T-helper 17 cell (primary cell): ENCODE data around the gene DSTN. TPM values are rescaled to one million over a fixed set of nuclear protein-coding genes. Genes with fewer than 3 reads are reported as not detected.

Experiments used
- ATAC-seq: fragments of 150-1000 bp; cut with Tn5 transposase; 2 replicates; pipeline ENCODE4 v1.10.0; 2021; ENCODE audit warnings: mild to moderate bottlenecking, moderate library complexity
- DNase-seq, 3 donors: peaks; one replicate each; pipeline versions ENCODE4 v3.0.0 to v3.0.0-alpha.2; 2020 to 2021
- H3K9me3 ChIP-seq: one replicate; pipeline ENCODE4 v1.7.0; 2013; ENCODE audit warnings: low read length, mild to moderate bottlenecking; ENCODE audit not compliant: control insufficient read depth, poor library complexity, severe bottlenecking
- H3K27ac Mint-ChIP-seq: one replicate; pipeline ENCODE4 v1.8.0; 2022; ENCODE audit warnings: mild to moderate bottlenecking, moderate library complexity, mixed read lengths
- H3K27me3 Mint-ChIP-seq: one replicate; pipeline ENCODE4 v1.8.0; 2022; ENCODE audit warnings: mixed read lengths
- H3K36me3 Mint-ChIP-seq: one replicate; pipeline ENCODE4 v1.8.0; 2022; ENCODE audit warnings: low read depth, mixed read lengths
- H3K4me1 Mint-ChIP-seq: one replicate; pipeline ENCODE4 v1.8.0; 2022; ENCODE audit warnings: mild to moderate bottlenecking, mixed read lengths
- H3K4me3 Mint-ChIP-seq: one replicate; pipeline ENCODE4 v1.8.0; 2022; ENCODE audit warnings: mild to moderate bottlenecking, moderate library complexity, mixed read lengths
- total RNA-seq, 4 donors: library from RNA in 2 of 4; stranded (reverse) in 2 of 4; gene quantifications; one replicate each; pipeline ENCODE4 v1.2.3 and lab custom pipeline; 2022 to 2026

DSTN gene
- total RNA-seq, 2 donors from 2014 or later: 41.4 to 46.5 TPM

DNA sequence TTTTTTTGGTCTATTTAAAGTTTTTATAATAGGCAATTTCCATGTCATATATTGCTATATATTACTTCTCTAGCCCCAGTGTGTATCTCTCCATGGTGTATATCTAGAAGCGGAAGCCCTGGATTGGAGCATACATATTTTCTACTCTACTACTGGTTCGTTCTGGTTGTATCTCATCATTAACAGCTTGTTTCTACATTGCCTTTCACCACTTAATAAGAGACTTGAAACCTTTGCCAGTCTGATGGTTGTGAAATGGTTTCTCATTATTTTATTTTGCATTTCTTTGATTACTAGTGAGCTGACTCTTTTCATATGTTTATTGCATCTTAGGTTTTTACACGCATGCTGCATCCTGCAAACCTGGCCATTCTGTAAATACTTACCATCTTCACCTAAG, 3.6 kb downstream of the DSTN start:
- Mint-ChIP-seq H3K4me3 (no peak overlapping the region), H3K27me3 (no peaks in the 10 kb centered on the region), H3K27ac (no peak overlapping the region), H3K4me1 (peaks cover 21% of the 10 kb centered on the region), H3K36me3 (peaks cover 2% of the 10 kb centered on the region)
- DNase-seq (no peak), ATAC-seq (no peak)
- H3K9me3 ChIP-seq: no peaks in the 10 kb centered on the region

DNA sequence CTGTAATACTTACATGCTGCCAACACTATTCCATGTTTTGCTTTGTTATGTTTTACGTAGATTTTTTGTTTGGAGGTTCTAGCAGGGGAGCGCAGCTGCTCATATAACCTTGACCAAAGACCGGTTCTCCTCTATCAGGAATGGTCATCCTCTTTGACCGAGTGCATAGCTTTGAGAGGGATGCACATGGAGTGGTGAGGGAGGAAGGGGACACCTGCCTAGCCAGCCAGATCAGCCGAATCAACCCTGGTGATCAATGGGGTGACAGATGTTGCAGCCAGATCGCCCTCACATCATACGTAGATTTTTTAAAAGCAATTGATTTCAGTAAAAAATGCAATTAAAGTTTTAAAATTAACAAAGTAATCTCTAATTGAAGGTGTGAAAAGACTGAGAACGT, 6.3 kb downstream of the DSTN start:
- Mint-ChIP-seq H3K27ac (no peak overlapping the region), H3K4me1 (peaks cover 24% of the 10 kb centered on the region), H3K27me3 (no peaks in the 10 kb centered on the region), H3K4me3 (no peak overlapping the region), H3K36me3 (peaks cover 2% of the 10 kb centered on the region)
- H3K9me3 ChIP-seq: no peaks in the 10 kb centered on the region
- ATAC-seq: no peak
- no peak for DNase-seq

DNA sequence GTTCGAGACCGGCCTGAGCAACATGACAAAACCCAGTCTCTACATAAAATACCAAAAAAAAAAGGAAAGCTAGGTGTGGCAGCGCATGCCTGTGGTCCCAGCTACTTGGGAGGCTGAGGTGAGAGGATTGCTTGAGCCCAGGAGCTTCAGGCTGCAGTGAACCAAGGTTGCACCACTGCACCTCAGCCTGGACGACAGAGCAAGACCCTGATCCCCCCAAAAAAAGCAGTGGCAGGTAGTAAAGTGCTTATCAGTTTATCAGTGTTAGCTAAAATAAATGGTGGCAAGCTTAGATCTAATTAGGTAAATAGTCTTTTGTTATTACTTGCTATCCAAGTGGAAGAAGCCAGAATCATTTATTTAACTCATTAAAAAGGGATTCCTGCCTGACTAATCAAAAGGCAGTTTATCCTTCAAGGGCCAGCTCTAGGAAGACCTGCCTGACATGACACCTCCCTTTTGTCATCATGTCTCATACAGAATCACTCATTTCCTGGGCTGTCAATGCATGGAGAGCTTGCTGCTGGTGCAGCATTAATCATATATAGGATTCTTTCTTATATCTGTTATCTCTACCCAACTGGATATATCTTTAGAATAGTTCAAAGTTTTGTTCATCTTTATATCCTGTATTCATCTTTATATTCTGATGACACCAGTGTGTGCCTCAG, 9.6 kb downstream of the DSTN start:
- H3K36me3 Mint-ChIP-seq: peaks cover 4% of the 10 kb centered on the region
- H3K4me3 Mint-ChIP-seq: peak overlapping the region; percentile 55
- no peaks in the 10 kb centered on the region for H3K27me3 Mint-ChIP-seq

DNA sequence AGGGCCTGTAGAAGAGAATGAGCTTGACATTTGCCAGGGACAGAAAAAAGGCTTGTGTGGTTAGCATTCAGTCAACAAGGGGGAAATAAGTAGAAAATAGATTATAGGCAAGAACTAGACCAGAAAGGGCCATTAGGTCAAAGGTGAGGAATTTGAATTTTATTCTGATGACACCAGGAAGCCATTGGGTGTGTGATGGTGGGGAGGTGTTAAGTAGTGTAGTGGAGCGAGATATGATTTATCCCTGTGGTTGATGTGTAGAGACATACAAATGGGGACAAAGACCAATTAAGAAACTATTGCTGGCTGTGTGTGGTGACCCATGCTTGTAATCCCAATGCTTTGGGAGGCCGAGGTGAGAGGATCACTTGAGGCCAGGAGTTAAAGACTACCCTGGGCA, 11.0 kb downstream of the DSTN start:
- Mint-ChIP-seq H3K36me3 (peaks cover 4% of the 10 kb centered on the region), H3K27me3 (no peaks in the 10 kb centered on the region), H3K4me1 (peaks cover 23% of the 10 kb centered on the region), H3K4me3 (no peak overlapping the region), H3K27ac (no peak overlapping the region)
- ATAC-seq (no peak), DNase-seq (no peak)
- H3K9me3 ChIP-seq: no peaks in the 10 kb centered on the region

More for the DNA sequence above, 9.6 kb downstream of the DSTN start:
- Mint-ChIP-seq H3K4me1 (peaks cover 16% of the 10 kb centered on the region), H3K27ac (peak overlapping the region; percentile 21)
- no peak for DNase-seq
- no peak for ATAC-seq
- no peaks in the 10 kb centered on the region for H3K9me3 ChIP-seq

DNA sequence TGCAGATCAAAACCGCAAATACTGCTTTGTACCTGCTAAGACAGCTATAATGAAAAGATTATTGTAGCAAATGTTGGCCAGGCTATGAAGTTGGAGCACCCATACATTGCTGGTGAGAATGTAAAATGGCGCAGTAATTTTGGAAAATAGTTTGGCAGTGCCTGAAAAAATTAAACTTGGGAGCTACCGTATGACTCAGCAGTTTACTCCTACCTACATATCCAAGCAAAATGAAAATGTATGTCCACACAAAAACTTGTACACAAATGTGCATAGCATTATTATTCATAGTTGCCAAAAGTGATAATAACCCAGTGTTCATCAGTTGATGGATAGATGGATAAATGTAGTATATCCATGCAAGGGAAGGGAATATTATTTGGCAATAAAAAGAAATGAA, 13.3 kb downstream of the DSTN start:
- peaks cover 4% of the 10 kb centered on the region for H3K36me3 Mint-ChIP-seq
- H3K4me1 Mint-ChIP-seq: peaks cover 29% of the 10 kb centered on the region
- ATAC-seq (no peak), DNase-seq (no peak)
- H3K27me3 Mint-ChIP-seq: no peaks in the 10 kb centered on the region
- H3K9me3 ChIP-seq: no peaks in the 10 kb centered on the region
- no peak overlapping the region for H3K4me3 Mint-ChIP-seq
- H3K27ac Mint-ChIP-seq: no peak overlapping the region

DNA sequence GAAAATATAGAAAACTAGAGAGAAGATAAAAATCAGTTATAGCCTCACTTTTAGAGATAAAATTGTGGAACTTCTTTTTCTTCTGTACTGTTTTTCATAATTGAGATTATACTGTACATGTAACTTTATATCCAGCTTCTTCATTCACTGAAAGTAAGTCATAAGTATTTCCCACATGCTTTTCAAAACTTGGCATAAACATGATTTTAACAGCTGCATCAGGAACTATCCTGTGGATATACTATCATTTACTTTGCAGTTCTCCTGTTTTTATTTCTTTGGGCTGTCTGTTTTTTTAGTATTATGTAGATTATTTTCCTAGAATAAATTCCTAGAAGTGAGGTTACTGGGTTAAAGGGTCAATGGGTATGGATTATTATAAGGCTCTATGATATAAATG, 14.8 kb downstream of the DSTN start:
- H3K36me3 Mint-ChIP-seq: peaks cover 4% of the 10 kb centered on the region
- no peak overlapping the region for H3K4me3 Mint-ChIP-seq
- H3K27me3 Mint-ChIP-seq: no peaks in the 10 kb centered on the region
- peaks cover 25% of the 10 kb centered on the region for H3K4me1 Mint-ChIP-seq
- H3K9me3 ChIP-seq: no peaks in the 10 kb centered on the region
- peak overlapping the region; percentile 60 for H3K27ac Mint-ChIP-seq
- no peak for ATAC-seq
- no peak for DNase-seq

DNA sequence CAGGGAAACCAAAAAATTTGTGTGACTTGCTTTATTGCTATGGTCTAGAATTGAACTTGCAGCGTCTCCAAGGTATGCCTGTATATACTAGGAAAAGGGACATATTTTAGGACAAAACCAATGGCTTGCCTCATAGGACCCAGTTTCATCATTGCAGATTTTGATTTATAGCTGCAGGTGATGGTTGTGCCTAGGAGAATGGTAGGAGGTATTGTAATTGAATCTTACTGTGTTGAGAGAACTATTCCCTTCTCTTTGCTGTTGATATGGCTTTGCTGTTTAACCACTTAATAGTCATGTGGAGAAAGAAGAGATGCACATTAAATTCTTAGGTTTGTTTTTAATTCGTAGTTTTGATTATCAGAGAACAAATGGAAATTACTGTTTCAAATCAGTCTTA, 16.4 kb downstream of the DSTN start:
- no peak overlapping the region for H3K27ac Mint-ChIP-seq
- H3K36me3 Mint-ChIP-seq: peaks cover 3% of the 10 kb centered on the region
- no peaks in the 10 kb centered on the region for H3K9me3 ChIP-seq
- ATAC-seq: no peak
- no peak for DNase-seq
- no peaks in the 10 kb centered on the region for H3K27me3 Mint-ChIP-seq
- H3K4me3 Mint-ChIP-seq: no peak overlapping the region
- peaks cover 21% of the 10 kb centered on the region for H3K4me1 Mint-ChIP-seq

DNA sequence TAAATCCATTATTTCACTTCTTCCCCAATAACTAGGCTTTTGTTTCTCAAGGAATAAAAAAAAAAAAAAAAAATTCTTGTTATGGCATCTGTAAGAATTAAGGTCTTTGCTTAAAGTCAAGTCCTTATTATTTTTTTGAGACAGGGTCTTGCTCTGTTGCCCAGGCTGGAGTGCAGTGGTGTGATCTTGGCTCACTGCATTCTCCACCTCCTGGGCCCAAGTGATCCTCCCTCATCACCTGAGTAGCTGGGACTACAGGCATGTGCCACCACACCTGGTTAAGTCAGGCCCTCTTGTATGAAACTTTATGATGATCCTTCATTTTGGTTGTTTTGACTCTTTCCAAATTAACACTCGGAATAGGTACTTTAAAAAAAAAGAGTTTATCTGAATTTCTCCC, 17.3 kb downstream of the DSTN start:
- Mint-ChIP-seq H3K27ac (no peak overlapping the region), H3K36me3 (no peaks in the 10 kb centered on the region), H3K27me3 (no peaks in the 10 kb centered on the region), H3K4me3 (no peak overlapping the region), H3K4me1 (peaks cover 21% of the 10 kb centered on the region)
- ATAC-seq (no peak), DNase-seq (no peak)
- H3K9me3 ChIP-seq: no peaks in the 10 kb centered on the region

DNA sequence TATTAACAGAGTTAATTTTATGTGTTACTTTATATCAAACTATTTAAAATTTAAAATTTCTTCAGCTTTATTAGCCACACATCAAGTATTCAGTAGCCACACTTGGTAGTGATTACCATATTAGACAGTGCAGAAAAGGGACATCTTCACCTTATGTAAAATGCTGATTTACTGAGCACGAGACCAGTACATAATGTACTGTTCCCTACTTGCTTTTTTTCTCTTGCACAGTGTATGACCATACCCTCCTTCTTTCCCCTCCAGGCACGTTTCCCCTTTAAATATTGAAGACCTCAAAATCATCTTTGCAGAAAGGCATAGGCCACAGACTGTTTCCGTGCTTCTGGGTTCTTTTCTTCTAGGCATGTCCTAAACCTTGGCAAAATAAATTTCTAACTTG, 17.9 kb downstream of the DSTN start:
- DNase-seq (no peak), ATAC-seq (no peak)
- H3K36me3 Mint-ChIP-seq: no peaks in the 10 kb centered on the region
- no peaks in the 10 kb centered on the region for H3K27me3 Mint-ChIP-seq
- H3K4me3 Mint-ChIP-seq: no peak overlapping the region
- H3K9me3 ChIP-seq: no peaks in the 10 kb centered on the region
- H3K4me1 Mint-ChIP-seq: peaks cover 25% of the 10 kb centered on the region
- H3K27ac Mint-ChIP-seq: no peak overlapping the region

DNA sequence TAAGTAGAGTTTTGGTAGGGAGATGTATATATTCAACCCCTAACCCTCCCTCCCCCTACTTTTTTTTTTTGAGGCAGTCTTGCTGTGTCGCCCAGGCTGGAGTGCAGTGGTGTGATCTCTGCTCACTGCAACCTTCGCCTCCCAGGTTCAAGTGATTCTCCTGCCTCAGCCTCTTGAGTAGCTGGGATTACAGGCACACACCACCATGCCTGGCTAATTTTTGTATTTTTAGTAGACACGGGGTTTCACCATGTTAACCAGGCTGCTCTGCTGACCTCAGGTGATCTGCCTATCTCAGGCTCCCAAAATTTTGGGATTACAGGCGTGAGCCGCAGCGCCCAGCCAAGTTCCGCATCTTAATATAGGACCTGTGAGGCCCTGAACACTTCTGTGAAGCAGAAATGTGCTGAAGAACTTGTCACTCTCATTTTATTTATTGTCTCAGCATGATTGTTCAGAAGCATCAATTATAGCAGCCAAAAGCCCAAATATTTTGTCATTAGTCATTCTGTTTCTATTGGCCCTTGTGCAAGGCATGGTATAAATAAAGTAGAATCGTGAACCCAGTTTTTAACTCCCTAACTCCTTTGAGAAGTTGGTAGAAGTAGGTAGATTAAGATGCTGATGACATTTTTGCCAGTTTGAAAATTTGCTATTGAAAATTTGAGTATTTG, 19.4 kb downstream of the DSTN start:
- no peaks in the 10 kb centered on the region for H3K36me3 Mint-ChIP-seq
- no peaks in the 10 kb centered on the region for H3K9me3 ChIP-seq
- no peaks in the 10 kb centered on the region for H3K27me3 Mint-ChIP-seq
- H3K4me1 Mint-ChIP-seq: peaks cover 32% of the 10 kb centered on the region
- ATAC-seq (no peak), DNase-seq (no peak)
- H3K4me3 Mint-ChIP-seq: no peak overlapping the region
- H3K27ac Mint-ChIP-seq: no peak overlapping the region

DNA sequence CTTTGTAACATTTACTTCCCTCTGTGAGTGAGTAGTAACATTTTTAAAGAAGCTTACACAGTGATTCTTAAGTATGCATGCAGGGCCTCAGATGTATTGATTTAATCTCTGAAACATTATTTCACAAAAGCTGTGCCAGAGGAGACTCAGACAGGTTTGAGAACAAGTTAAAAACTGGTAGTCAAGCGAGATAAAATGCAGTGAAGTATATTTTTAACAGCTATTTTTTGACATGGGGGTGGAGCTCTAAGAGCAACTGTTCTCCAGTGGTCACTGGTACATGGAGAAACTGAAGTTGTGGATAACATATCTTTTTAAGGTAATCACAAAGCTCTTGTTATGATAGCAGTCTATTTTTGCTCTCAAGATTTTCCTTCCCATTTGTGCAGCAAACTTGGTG, 20.4 kb downstream of the DSTN start:
- no peaks in the 10 kb centered on the region for H3K27me3 Mint-ChIP-seq
- ATAC-seq (no peak), DNase-seq (no peak)
- H3K9me3 ChIP-seq: no peaks in the 10 kb centered on the region
- H3K36me3 Mint-ChIP-seq: no peaks in the 10 kb centered on the region
- H3K4me1 Mint-ChIP-seq: peaks cover 34% of the 10 kb centered on the region
- no peak overlapping the region for H3K27ac Mint-ChIP-seq
- H3K4me3 Mint-ChIP-seq: no peak overlapping the region

DNA sequence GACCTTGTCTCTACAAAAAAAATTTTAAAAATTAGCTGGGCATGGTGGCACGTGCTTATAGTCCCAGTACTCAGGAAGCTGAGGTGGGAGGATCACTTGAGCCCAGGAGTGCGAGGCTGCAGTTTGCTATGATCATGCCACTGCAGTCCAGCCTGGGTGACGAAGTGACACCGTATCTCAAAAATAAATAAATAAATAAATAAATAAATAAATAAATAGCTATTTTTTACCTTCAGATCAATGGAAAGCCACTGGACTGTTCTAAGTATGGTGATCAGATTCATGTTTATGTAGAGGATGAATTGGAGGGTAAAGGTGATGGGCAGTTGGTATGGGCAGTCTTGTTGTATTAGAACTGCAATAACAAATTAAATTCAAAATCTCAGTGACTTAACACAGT, 24.0 kb downstream of the DSTN start:
- H3K27me3 Mint-ChIP-seq: no peaks in the 10 kb centered on the region
- no peaks in the 10 kb centered on the region for H3K9me3 ChIP-seq
- no peak overlapping the region for H3K27ac Mint-ChIP-seq
- DNase-seq (no peak), ATAC-seq (no peak)
- no peaks in the 10 kb centered on the region for H3K36me3 Mint-ChIP-seq
- peaks cover 48% of the 10 kb centered on the region for H3K4me1 Mint-ChIP-seq
- H3K4me3 Mint-ChIP-seq: no peak overlapping the region

DNA sequence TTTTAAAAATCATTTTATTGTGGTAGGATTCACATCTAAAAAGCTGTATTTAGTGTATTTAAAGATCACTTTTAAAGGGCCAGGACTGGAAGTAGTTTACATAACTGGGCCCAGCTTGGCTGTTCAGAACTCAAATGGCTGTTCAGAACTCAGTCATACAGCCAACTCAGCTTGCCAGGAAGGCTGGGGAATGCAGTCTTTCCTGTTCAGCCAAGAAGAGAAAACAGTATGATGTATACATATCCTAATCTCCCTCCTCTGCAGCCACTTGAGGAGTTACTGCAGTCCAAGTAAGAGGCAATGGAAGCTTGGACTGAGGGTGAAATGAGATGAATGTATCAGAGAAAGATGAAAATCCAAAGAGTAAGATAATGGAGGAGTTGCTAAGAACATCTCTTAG, 24.6 kb downstream of the DSTN start:
- H3K4me1 Mint-ChIP-seq: peaks cover 48% of the 10 kb centered on the region
- no peak for DNase-seq
- no peak overlapping the region for H3K4me3 Mint-ChIP-seq
- ATAC-seq: no peak
- H3K27me3 Mint-ChIP-seq: no peaks in the 10 kb centered on the region
- H3K9me3 ChIP-seq: no peaks in the 10 kb centered on the region
- no peak overlapping the region for H3K27ac Mint-ChIP-seq
- no peaks in the 10 kb centered on the region for H3K36me3 Mint-ChIP-seq

DNA sequence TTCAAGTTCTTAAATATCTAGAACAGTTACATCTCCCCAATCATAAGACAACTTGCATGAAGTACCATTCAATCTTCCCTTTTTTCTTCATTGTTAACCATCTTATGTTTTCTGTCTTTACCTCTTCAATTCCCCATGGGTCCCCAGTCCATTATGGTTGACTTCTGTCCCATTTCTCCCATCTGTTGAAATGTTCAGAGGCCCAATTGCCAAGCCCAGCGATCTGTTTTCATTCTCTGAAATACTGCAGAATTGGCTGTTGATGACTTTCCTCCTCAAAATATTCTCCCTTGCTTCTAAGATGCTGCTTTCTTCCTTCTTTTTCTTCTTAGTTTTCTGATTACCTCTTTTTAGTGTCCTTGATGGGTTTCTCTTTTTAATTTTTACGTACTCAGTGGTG, 26.0 kb downstream of the DSTN start:
- no peaks in the 10 kb centered on the region for H3K36me3 Mint-ChIP-seq
- ATAC-seq (no peak), DNase-seq (no peak)
- no peaks in the 10 kb centered on the region for H3K9me3 ChIP-seq
- no peak overlapping the region for H3K4me3 Mint-ChIP-seq
- H3K27ac Mint-ChIP-seq: no peak overlapping the region
- no peaks in the 10 kb centered on the region for H3K27me3 Mint-ChIP-seq
- H3K4me1 Mint-ChIP-seq: peaks cover 44% of the 10 kb centered on the region
